BLaER1 (cell line): Measurements from ENCODE around the gene TAOK1.

Experiments used
- H3K27ac ChIP-seq: shearing (Covaris generic); formaldehyde crosslinking; 2 replicates; pipeline ENCODE4 v1.8.1; 2022
- H3K27me3 ChIP-seq: shearing (Covaris generic); formaldehyde crosslinking; 2 replicates; pipeline ENCODE4 v1.8.1; 2022
- H3K36me3 ChIP-seq: shearing (Covaris generic); formaldehyde crosslinking; 2 replicates; pipeline ENCODE4 v1.8.1; 2022
- H3K4me1 ChIP-seq: shearing (Covaris generic); formaldehyde crosslinking; 2 replicates; pipeline ENCODE4 v1.8.1; 2022
- H3K4me2 ChIP-seq: shearing (Covaris generic); formaldehyde crosslinking; 2 replicates; pipeline ENCODE4 v1.8.1; 2022
- H3K4me3 ChIP-seq: shearing (Covaris generic); formaldehyde crosslinking; 2 replicates; pipeline ENCODE4 v1.8.1; 2022
- H3K9ac ChIP-seq: shearing (Covaris generic); formaldehyde crosslinking; 2 replicates; pipeline ENCODE4 v1.8.1; 2022
- H3K9me3 ChIP-seq: shearing (Covaris generic); formaldehyde crosslinking; 2 replicates; pipeline ENCODE4 v1.8.1; 2022
- H4K20me1 ChIP-seq: shearing (Covaris generic); formaldehyde crosslinking; 2 replicates; pipeline ENCODE4 v1.8.1; 2022
- Cebpa-rat ChIP-seq: shearing (Covaris generic); IDR thresholded peaks from 2 replicates; pipeline ENCODE4 v1.8.1; 2022

TAOK1 gene

DNA sequence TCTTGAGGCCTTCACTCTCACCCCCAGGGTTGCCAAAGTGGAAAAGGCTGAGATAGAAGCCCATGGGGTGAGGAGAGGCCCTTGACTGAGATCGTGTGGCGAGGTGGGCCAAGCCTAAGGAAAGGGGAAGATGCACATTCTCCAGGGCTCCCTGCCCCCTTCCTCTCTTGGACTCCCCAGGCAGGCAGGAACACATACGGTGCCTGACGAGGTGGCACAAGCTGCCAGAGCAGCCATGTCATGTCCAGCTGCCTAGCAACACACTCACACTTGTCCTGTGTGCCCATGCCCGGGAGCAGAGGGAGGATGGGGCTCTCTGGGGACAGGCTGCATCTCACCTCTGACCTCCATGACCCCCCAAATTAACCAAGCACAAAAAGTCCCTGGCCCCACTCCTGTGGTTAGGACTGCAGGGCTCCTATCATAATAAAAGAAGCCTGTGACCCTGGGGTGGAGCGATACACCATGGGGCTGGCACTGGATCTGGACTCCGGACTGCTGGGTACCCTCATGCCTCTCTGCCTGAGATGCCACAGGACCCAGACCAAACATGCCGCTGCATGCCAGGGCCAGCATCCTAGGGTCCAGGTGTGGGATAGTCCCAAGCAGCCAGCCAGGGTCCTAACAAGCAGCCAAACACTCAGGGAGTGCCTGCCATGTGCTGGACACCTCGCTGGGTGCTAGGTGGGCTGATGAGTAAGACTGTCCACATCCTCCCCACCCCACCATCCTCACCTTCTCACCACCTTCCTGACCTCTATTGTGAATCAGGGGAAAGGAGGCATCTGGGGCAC is 196.7 kb downstream of the TAOK1 start:
- H3K4me2 ChIP-seq, result peak overlapping the region; percentile 99
- peak overlapping the region; percentile 95 for H3K9ac ChIP-seq
- H3K9me3 ChIP-seq, result no peaks in the 10 kb centered on the region
- H3K27me3 ChIP-seq, result no peaks in the 10 kb centered on the region
- H3K4me1 ChIP-seq, result peaks cover 82% of the 10 kb centered on the region
- H3K4me3 ChIP-seq, result peak overlapping the region; percentile 97
- TF ChIP-seq Cebpa-rat, result no peak
- H3K27ac ChIP-seq, result peak overlapping the region; percentile 93
- H3K36me3 ChIP-seq, result peaks cover 21% of the 10 kb centered on the region
- H4K20me1 ChIP-seq, result peaks cover 74% of the 10 kb centered on the region

DNA sequence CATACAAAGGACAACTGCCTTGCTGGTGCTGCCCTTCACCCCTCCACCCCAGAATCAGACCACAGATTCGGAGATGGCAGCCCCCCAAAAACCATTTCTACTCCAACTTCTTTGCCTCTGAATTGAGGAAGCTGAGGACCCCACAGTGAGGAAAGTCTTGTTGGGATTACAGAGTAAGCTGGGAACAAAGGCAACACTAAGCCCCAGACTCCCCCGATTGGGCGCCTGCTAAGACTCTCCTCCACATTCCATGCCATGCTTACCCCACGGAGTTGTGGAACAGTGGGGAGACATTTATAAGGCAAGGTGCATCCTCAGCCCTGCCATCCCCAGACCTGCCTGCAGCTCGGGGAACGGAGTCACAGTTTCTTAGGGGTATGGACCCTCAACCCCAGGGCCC is 197.4 kb downstream of the TAOK1 start:
- Histone ChIP-seq H3K36me3 (peaks cover 14% of the 10 kb centered on the region), H3K4me3 (peak overlapping the region; percentile 97), H3K9me3 (no peaks in the 10 kb centered on the region), H3K9ac (peak overlapping the region; percentile 95), H3K27me3 (no peaks in the 10 kb centered on the region), H3K4me2 (peak overlapping the region; percentile 99), H3K27ac (peak overlapping the region; percentile 93), H4K20me1 (peaks cover 67% of the 10 kb centered on the region), H3K4me1 (peaks cover 83% of the 10 kb centered on the region)
- no peak for TF ChIP-seq Cebpa-rat

DNA sequence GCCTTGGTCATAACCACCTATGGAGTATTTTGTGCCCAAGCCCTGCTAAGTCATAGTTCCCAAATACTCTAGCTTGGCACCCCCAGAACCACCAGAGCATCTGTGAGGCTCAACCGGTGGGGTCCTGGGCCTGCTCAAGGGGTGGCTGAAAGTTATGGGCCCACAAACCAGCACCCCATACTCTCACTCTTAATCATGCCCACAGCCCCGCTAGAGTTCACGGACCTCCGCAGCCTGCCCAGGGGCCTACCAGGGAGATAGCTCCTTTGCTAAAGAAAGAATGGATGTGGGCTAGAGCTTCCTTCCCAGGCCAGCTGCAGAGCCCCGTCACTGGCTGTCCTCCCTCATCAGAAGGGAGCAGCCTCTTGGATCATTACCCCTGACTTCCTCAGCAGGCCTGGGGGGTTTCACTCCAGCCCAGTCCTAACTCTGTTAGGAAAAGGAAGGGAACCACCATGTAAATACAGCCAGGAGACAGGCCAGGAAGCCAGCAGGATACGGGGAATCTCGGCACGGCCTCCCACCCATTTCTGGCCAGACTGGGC is 197.9 kb downstream of the TAOK1 start:
- peak overlapping the region; percentile 95 for H3K9ac ChIP-seq
- H3K9me3 ChIP-seq, result no peaks in the 10 kb centered on the region
- peak overlapping the region; percentile 93 for H3K27ac ChIP-seq
- peak overlapping the region; percentile 99 for H3K4me2 ChIP-seq
- H3K4me3 ChIP-seq, result peak overlapping the region; percentile 97
- no peaks in the 10 kb centered on the region for H3K27me3 ChIP-seq
- peaks cover 62% of the 10 kb centered on the region for H4K20me1 ChIP-seq
- no peak for TF ChIP-seq Cebpa-rat
- H3K4me1 ChIP-seq, result peaks cover 81% of the 10 kb centered on the region
- peaks cover 9% of the 10 kb centered on the region for H3K36me3 ChIP-seq

DNA sequence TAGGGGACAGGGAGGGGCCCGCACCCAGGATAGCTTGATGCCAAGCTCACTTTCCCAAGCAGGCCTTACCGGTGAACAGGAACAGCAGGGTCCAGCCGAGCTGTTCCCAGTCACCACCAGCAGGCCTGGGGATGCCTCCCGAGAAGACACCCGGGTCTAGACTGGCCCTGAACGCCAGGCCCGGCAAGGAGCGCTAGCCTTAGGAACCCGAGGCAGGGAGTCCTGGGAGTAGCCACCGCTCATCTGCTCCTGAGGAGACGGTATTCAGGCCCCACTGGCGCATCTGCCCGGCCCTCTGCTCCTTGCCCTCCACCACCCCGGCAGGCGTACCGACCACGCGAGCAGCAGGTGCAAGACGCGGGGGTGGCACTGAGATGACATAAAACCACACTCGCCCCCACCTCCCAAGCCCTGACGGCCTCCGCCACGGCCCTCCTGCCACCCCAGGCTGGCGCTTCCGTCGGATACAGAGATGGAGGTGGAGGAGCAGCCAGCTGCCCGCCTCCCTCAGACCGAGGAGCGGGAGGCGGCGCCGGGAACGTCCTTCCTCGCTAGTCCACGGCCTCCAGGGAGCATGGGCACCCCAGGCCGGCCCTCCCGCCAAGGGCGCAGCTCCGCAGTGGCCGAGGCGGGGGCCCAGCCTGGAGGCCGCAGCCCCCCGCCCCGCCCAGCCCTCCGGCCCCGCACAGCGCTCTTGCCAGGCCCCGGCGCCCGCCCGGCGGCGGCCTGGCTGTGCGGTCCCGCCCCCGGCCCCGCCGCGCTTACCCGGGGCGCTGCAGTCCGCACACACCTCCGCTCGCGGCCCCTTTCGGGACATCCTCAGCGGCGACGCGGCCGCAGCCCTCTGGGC is 198.6 kb downstream of the TAOK1 start:
- H3K9ac ChIP-seq, result peak overlapping the region; percentile 95
- H3K4me2 ChIP-seq, result peak overlapping the region; percentile 99
- no peaks in the 10 kb centered on the region for H3K9me3 ChIP-seq
- peak overlapping the region; percentile 97 for H3K4me3 ChIP-seq
- TF ChIP-seq Cebpa-rat, result no peak
- H3K27me3 ChIP-seq, result no peaks in the 10 kb centered on the region
- peaks cover 56% of the 10 kb centered on the region for H4K20me1 ChIP-seq
- H3K36me3 ChIP-seq, result peaks cover 2% of the 10 kb centered on the region
- H3K27ac ChIP-seq, result peak overlapping the region; percentile 93
- H3K4me1 ChIP-seq, result peaks cover 74% of the 10 kb centered on the region

DNA sequence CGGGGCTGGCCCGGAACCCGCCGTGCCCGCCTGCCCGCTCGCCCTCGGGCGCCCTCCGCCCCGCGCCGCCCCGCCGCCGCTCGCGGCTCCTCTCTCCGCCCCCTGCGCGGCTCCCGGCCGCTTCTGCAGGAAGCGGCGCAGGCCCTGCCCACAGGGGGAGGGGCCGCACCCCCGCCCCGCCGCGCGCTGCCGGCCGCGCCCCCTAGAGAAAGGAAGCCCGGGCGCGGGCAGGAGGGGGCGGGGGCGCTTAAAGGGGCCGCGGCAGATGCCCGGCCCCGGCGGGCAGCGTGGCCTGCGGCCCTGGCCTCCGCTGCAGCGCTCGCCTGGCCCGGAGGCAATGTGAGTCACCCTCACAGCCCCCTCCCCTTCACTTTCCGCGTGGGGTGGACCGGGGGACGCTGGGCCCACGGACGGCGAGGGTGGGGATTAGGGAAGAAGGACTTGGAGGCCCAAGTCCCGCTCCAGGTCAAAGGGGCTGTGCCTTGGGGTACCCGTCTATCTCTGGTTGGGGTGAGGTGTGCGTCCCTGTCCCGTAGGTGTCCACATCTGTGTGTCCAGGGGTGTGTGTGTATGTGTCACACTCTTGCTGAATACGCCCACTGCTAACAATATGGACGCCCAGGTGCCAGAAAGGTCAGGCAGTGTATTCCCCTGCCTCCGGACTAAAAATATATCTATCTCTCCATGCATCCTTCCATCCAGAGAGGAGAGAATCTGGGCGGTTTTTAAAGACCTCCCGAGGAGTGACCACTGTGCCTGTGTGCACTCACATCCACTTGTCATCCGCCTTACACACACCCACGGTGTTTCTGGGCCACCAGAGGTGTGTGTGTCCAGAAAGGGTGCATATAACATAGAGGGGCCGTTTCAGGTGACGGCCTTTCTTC is 199.6 kb downstream of the TAOK1 start, which contains the start of gene GIT1:
Gene GIT1, minus strand, starts transcription at position 125 of the 887 bp plus-strand sequence. CDS start 270 bp downstream, outside the sequence.
- Histone ChIP-seq H3K9ac (peak within 1 kb of the TSS; percentile 95), H3K27me3 (no peaks in the 10 kb centered on the region), H3K9me3 (no peaks in the 10 kb centered on the region), H3K4me2 (peak within 1 kb of the TSS; percentile 99), H3K36me3 (no peaks in the 10 kb centered on the region; the same call in 1 of the 2 replicates), H3K4me3 (peak within 1 kb of the TSS; percentile 97), H4K20me1 (peaks cover 56% of the 10 kb centered on the region), H3K27ac (peak within 1 kb of the TSS; percentile 93), H3K4me1 (peaks cover 71% of the 10 kb centered on the region)
- TF ChIP-seq Cebpa-rat, result no peak

DNA sequence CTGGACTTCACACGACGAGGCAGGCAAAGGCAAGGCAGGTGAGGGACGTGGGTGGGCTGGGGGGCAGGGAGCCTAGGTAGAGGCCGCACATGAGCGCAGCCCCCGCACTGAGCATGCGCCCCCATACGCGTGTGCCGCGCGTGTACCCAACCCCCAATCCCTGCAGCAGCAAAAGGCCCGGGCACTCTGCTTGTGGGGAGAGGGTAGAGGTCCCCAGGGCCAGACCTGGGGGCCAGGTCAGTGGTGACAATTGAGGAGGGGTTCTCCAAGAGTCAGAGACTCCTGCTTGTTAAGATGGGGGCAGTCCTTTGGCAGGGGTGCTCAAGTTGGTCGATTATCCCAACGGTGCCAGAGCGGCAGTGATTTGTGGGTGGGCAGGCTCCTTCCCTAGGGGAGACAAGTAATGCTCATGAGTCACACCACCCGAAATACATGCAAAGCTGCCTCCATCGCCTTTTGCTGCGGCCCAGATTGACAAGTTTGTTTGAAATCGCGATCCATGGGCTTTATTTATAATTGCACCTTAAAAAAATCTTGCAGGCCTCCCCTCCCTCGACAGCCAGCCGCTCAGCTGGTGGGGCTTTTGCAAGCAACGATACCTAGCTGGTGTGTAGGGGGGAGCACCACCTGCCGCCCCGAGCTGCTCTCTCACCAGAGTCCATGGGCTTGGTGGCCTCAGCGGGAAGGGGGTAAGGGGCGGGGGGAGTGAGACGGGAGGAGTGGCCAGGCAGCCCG is 200.4 kb downstream of the TAOK1 start:
- peak overlapping the region; percentile 93 for H3K27ac ChIP-seq
- H3K4me1 ChIP-seq, result peaks cover 71% of the 10 kb centered on the region
- no peak for TF ChIP-seq Cebpa-rat
- H3K36me3 ChIP-seq, result no peaks in the 10 kb centered on the region; the same call in 1 of the 2 replicates
- peak overlapping the region; percentile 97 for H3K4me3 ChIP-seq
- H3K9me3 ChIP-seq, result no peaks in the 10 kb centered on the region
- peaks cover 56% of the 10 kb centered on the region for H4K20me1 ChIP-seq
- peak overlapping the region; percentile 95 for H3K9ac ChIP-seq
- peak overlapping the region; percentile 97 for H3K4me2 ChIP-seq
- H3K27me3 ChIP-seq, result no peaks in the 10 kb centered on the region

DNA sequence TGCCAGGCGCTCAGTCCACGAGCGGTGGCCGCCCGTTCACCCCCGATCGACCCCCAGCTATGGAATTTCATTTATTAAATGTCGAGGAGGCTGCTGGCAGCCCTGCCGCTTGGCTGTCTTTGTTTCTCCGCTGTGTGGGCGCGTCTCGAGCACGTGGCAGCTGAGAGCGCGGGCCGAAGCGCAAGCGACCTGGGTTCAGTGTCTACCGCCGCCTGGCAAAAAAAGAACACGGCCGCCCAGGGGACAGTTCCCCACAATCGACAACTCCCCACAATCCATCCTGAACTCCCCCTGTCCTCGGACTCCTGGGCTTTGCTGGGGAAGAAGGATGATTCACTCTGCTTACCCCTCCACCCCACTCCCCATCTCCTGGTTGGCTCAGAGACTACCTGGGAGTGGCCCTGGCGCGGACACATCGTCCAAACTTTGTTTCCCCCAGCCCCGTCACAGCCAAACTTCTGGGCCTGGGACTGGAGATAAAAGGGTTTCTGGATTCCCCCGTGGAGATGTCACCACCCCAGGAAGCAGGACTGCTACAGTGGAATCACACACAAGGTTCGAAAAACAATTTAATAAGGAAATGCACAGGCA is 201.1 kb downstream of the TAOK1 start:
- H3K9ac ChIP-seq, result peak overlapping the region; percentile 95
- peak overlapping the region; percentile 97 for H3K4me3 ChIP-seq
- H3K9me3 ChIP-seq, result no peaks in the 10 kb centered on the region
- H3K4me1 ChIP-seq, result peaks cover 71% of the 10 kb centered on the region
- TF ChIP-seq Cebpa-rat, result no peak
- no peaks in the 10 kb centered on the region for H3K27me3 ChIP-seq
- peak overlapping the region; percentile 97 for H3K4me2 ChIP-seq
- peak overlapping the region; percentile 93 for H3K27ac ChIP-seq
- H4K20me1 ChIP-seq, result peaks cover 56% of the 10 kb centered on the region
- no peaks in the 10 kb centered on the region; the same call in 1 of the 2 replicates for H3K36me3 ChIP-seq
